T-helper 1 cell treated with Interleukin-12 subunit alpha and Interleukin-12 subunit beta and Interleukin-4 antibody, amounts not matched to agents 30 μg/mL and 1 μg/mL, for 36 hours (primary cell): Measurements from ENCODE around the gene SH2D3C.

Experiments used
- H3K27ac Mint-ChIP-seq: one replicate; pipeline ENCODE4 v1.8.0; 2021; ENCODE audit warnings: mild to moderate bottlenecking, mixed read lengths
- H3K27me3 Mint-ChIP-seq: one replicate; pipeline ENCODE4 v1.8.0; 2021; ENCODE audit warnings: low read depth, mixed read lengths
- H3K36me3 Mint-ChIP-seq: one replicate; pipeline ENCODE4 v1.8.0; 2021; ENCODE audit warnings: low read depth, mixed read lengths
- H3K4me1 Mint-ChIP-seq: one replicate; pipeline ENCODE4 v1.8.0; 2021; ENCODE audit warnings: low read depth, mixed read lengths
- H3K4me3 Mint-ChIP-seq: one replicate; pipeline ENCODE4 v1.8.0; 2021; ENCODE audit warnings: mild to moderate bottlenecking, moderate library complexity, mixed read lengths
- H3K9me3 Mint-ChIP-seq: one replicate; pipeline ENCODE4 v1.8.0; 2021; ENCODE audit warnings: mixed read lengths

The SH2D3C gene

DNA sequence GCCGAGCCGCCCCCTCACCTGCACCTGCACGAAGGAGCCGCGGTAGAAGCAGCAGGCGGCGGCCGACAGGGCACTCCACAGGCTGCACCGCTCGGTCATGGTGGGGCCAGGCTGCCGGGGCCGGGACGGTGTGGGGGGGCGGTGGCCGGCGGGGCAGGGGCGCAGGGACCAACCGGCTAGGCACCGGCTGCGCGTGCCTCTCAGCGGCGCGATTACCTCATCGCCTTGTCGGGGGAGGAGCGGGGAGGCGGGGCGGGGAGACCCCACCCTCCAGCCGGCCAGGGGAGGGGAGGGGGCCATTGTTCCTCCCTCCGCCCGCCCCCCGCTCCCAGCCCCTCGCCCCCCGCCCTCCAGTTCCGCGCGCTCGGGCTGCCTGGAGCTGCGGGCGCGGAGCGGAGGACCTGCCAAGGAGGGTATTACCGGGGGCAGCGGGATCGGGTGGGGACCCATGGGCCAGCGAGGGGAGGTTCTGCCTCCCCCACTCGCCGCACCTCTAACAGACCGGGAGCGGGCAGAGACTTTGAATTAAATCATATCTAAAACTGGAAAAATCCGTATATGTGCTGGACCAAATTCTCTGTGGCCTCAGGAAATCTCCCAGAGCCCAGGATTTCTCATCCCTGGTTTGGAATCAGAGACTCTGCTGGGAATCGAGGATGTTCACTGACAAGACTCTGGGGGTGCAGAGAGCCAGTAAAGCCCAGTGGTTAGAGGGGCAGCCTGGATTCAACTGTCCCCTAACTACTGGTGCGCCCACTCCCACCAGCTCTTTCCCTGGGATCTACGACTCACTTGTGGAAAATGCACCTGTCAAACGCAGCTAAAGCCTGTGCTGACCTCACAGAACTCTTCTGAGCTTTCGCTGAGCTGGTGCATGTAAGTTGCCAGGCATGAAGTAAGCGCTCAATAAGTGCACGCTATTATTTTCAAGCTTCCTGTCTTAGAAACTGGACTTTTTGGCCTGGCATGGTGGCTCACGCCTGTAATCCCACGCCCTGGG lies 23.1 kb downstream of the SH2D3C start:
- no peak overlapping the region for H3K27ac Mint-ChIP-seq
- peaks cover 24% of the 10 kb centered on the region for H3K36me3 Mint-ChIP-seq
- H3K4me1 Mint-ChIP-seq: peaks cover 7% of the 10 kb centered on the region
- no peaks in the 10 kb centered on the region for H3K27me3 Mint-ChIP-seq
- H3K9me3 Mint-ChIP-seq: no peaks in the 10 kb centered on the region
- H3K4me3 Mint-ChIP-seq: no peak overlapping the region

DNA sequence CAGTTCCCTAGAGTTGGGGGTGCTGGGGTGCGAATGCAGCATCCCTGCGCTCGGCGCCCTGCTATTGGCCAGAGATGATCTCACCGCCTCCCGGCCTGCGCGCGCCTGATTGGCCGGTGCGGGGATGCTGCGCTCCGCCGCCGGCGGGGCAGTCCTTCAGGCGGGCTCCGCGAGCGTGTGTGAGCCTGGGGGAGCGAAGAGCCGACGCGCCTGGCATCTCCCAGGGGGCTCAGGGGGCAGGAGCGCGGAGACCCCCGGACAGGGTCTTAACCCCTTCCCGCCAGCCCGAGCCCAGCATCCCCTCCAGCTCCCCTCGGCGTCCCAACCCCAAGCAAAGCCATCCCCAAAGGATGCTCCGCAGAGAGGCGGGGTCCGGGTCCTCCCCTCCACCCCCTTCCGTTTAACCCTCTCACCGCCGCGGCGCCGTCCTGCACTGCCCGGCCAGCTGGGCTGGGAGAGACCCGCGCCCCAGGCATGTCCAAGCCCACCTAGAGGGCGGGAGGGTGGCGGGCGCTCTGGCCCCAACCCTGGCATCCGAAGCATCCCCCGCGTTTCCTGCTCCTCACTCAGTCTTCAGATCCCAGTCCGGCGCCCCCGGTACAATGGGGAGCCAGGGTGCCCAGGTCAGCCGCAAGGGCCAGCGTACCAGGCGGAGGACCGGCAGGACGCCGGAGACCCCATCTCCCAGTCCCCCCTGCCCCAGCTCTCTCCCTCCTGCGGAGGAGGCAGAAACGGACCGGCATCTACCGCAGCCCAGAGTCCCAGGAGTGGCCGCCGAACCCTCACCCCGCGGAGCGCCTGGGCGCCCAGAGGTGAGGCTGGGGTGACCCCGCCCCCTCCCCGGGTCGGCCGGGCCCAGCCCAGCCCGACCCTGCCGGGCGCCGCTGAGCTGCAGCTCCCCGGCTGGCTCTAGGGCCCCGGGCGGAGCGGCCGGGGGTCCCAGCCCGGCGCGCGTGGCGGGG lies 24.1 kb downstream of the SH2D3C start:
- Mint-ChIP-seq H3K27me3 (no peaks in the 10 kb centered on the region), H3K36me3 (peaks cover 25% of the 10 kb centered on the region), H3K4me1 (peaks cover 8% of the 10 kb centered on the region), H3K27ac (no peak overlapping the region), H3K4me3 (no peak overlapping the region), H3K9me3 (no peaks in the 10 kb centered on the region)

DNA sequence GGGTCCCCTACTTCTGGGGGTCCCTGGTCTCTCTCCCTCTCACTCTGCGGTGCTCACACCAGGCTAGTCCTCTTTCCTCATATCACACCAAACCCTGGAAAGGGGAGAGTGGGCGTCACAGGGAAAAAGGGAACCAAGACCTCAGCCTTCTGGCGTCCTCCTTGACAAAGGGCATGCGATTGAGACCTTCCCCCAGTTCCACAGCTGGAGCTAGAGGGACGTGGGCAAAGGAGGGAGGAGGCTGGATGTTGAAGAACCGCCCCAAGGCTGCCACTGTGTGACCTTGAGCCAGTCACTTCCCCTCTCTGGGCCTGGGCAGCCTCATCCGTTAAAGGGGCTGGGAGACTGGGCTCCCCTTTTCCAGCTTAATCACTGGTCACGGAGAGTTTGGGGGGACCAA lies 24.8 kb downstream of the SH2D3C start:
- Mint-ChIP-seq H3K9me3 (no peaks in the 10 kb centered on the region), H3K4me1 (peaks cover 8% of the 10 kb centered on the region), H3K4me3 (no peak overlapping the region), H3K27me3 (no peaks in the 10 kb centered on the region), H3K27ac (no peak overlapping the region), H3K36me3 (peaks cover 26% of the 10 kb centered on the region)

DNA sequence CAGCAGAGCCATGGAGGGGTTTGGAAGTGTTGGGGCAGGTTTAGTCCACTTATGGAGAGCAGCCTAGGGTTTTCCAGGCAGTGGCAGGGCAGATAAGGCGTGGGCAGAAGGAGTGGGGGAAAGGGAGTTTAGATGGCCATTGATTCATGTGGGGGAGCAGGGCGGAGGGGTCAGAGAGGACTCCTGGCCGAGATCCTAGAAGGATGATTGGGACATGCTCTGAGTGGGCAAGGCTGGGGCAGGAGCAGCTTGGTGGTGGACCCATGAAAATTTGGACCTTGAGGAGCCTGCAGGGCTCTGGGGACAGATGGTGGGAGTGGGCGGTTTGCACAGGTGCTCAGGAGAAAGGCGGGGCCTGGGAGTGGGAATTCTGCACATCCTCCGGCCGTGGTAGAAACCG lies 25.3 kb downstream of the SH2D3C start:
- H3K4me1 Mint-ChIP-seq: peaks cover 8% of the 10 kb centered on the region
- H3K4me3 Mint-ChIP-seq: no peak overlapping the region
- no peak overlapping the region for H3K27ac Mint-ChIP-seq
- peaks cover 24% of the 10 kb centered on the region for H3K36me3 Mint-ChIP-seq
- H3K27me3 Mint-ChIP-seq: no peaks in the 10 kb centered on the region
- no peaks in the 10 kb centered on the region for H3K9me3 Mint-ChIP-seq

DNA sequence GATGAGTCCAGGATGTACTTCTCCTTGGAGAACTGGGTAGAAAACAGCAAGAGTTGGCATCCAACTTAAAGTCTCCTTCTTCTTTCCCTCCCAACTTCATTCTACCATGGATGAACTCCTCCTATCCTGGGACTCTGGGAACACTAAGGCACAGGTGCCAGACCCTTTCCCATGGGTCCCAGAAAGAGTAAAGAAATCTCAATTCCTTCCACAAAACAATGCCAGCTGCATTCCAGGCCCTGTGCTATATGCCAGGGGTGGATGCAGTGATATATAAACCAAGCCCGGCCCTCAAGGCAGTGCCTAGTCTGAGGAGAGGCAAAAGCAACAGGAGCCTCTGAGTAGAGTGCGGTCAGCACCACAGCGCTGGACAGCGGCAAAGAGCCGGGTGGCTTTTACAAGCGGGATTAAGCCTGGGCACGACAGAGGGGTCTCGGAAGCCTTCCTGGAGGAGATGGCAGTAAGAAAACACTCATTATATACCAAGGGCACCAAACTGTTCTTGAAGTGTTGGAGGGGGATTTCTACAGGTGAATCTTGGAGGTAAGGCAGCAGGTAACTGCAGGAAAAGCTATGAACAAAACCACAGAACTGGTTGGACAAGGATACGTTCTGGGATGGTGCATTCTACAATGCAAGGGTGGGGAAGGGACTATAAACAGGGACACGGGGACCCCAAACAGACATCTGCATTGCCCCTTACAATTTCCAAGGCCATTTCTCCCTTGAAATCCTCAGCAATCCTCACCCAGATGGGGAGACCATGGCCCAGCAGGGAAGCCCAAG lies 27.0 kb downstream of the SH2D3C start:
- H3K4me3 Mint-ChIP-seq: no peak overlapping the region
- peaks cover 31% of the 10 kb centered on the region for H3K36me3 Mint-ChIP-seq

DNA sequence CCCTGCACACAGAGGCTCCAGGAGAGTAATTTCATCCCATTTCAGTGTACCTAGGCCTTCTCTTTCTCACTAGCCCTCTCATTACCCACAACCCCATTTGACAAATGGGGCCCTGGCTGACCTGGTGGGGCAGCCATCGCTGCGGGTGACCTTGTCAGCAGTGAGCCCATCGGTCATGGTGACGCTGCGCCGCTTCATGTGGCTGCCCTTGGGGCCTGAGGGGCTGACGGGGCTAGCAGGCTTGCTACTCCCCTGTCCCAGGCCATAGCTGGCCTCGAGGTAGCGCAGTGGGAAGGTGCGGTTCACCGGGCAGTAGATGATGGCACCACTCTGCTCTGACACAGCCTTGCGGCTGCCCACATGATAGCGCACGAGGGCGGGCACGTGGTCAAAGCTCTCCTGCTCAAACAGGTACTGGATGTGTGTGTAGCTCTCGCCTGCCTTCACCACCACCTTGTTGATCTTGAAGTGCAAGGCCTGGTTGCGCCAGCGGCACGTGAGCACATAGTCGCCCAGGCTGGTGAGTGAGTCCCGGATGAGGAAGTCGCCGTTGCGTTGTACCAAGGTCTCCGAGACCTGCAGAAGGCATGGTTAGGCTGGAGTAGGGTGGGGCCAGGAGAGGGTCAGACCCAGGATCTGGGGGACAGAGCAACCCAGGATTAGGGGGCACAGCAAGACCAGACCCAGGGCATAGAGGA lies 29.2 kb downstream of the SH2D3C start:
- Mint-ChIP-seq H3K36me3 (peaks cover 36% of the 10 kb centered on the region), H3K4me3 (no peak overlapping the region), H3K27ac (no peak overlapping the region), H3K4me1 (peaks cover 10% of the 10 kb centered on the region), H3K9me3 (no peaks in the 10 kb centered on the region), H3K27me3 (no peaks in the 10 kb centered on the region)

More for the DNA sequence above, 27.0 kb downstream of the SH2D3C start:
- Mint-ChIP-seq H3K4me1 (peaks cover 10% of the 10 kb centered on the region), H3K27ac (peak overlapping the region; percentile 5), H3K9me3 (no peaks in the 10 kb centered on the region), H3K27me3 (no peaks in the 10 kb centered on the region)

DNA sequence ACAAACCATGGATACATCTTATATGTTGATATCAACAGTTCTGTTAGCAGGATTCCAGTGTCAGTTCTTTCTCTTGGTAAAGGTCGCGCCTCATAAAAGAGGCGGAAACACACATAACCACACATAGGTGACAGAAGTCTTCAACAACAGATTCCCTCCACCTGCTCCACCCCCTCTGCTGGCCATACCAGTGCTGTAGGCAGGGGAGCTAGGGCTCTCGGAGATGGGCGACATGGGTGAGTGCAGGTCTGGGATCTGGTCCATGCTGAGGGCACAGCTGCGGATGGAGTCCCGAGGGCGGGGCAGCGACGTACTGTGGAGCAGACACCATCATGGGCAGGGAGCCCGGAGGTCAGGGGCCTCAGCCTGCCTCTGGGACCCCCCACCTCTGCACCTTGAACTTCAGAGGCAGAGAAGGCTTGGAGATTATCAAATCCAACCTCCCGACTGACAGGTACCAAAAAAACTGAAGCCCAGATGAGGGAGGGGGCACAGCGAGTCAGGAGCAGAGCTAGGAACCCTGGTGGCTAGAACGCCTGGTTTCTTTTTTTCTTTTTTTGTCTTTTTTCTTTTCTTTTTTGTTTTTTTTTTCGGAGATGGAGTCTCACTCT lies 31.4 kb downstream of the SH2D3C start:
- no peaks in the 10 kb centered on the region for H3K27me3 Mint-ChIP-seq
- no peaks in the 10 kb centered on the region for H3K9me3 Mint-ChIP-seq
- H3K4me1 Mint-ChIP-seq: peaks cover 8% of the 10 kb centered on the region
- H3K4me3 Mint-ChIP-seq: no peak overlapping the region
- H3K36me3 Mint-ChIP-seq: peaks cover 35% of the 10 kb centered on the region
- H3K27ac Mint-ChIP-seq: peak overlapping the region; percentile 57

DNA sequence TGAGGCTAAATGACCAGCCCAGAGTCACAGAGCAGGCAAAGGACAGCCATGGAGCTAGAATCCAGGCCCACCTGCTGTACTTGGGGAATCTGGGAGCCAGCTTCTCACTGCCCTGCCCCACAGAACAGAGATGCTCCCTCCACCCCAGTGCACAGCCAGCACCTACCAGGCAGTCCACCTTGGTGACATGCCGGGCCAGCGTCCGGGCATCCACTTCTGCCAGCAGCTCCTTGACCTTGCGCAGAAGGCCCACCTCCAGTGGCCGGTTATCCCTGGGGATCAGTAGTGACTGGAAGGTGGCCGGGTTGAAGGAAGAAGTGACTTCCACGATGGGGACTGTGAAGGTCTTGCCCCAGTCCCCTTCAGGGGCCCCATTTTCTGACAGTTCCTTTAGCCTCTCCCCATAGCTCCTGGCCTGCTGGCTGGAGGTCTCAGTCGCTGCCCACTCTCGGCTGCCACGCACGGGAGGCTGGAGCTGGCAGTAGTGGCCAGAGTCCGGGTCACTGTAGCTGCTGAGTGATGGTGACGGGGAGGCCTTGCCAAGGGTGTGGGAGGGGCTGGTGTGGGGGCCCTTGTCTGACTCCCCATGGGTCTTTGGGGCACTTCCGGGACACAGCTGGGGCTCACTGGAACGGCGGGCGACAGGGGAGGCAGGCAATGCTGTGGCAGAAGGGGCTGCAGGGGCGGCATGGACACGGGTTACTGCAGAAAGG lies 33.9 kb downstream of the SH2D3C start:
- H3K27ac Mint-ChIP-seq: no peak overlapping the region
- H3K27me3 Mint-ChIP-seq: no peaks in the 10 kb centered on the region

DNA sequence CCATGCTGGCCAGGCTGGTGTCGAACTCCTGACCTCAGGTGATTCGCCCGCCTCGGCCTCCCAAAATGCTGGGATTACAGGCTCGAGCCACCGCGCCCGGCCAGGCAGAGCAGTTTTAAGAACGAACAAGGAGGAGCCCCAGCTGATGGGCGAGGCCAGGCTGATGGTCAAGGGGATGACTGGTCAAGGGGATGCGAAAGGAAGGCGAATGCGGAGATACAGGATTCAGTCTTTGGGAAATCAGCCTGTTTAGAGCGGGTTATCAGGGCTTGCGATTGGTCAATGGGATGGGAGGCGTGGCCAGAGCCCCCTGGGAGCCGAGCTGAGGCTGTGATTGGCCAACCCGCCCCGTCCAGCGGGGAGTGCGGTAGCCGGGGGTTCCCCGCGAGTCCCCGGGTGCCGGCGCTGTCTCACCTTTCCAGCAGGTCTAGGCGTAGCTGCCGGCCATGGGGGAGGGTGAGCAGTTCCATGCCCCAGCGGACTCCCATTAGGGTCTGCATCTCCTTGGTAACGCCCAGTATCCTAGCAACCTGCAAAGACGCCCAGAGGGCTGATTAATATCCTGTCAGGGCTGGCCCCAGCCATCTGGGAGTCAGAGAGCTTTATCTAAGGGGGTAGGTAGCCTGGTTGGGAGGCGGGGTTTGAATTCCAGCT lies 35.9 kb downstream of the SH2D3C start:
- H3K27ac Mint-ChIP-seq: peak overlapping the region; percentile 31
- no peaks in the 10 kb centered on the region for H3K27me3 Mint-ChIP-seq
- peaks cover 4% of the 10 kb centered on the region for H3K4me1 Mint-ChIP-seq

More for the DNA sequence above, 33.9 kb downstream of the SH2D3C start:
- Mint-ChIP-seq H3K9me3 (no peaks in the 10 kb centered on the region), H3K4me1 (peaks cover 4% of the 10 kb centered on the region), H3K4me3 (no peak overlapping the region), H3K36me3 (peaks cover 30% of the 10 kb centered on the region)

DNA sequence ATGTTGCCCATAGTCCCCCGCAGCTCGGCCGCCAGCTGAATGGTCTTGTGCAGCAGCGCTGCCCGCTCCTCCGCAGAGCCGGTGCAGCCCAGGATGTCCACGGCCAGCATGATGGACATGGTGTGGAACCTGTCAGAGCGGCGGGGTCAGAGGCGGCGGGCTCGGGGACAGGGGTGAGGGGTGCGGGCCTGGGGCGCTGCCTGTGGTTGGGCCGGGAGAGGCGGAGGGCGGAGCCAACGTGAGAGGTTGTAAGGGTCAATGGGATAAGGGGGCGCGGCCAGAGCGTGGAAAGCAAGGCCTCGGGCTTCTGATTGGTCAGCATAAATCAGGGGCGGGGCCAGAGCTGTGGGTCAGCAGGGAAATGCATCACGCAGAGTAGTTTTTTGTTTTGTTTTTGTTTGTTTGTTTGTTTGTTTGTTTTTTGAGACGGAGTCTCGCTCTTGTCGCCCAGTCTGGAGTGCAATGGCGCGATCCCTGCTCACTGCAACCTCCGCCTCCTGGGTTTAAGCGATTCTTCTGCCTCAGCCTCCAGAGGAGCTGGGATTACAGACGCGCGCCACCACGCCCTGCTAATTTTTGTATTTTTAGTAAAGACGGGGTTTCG lies 36.5 kb downstream of the SH2D3C start:
- Mint-ChIP-seq H3K36me3 (peaks cover 34% of the 10 kb centered on the region), H3K9me3 (no peaks in the 10 kb centered on the region), H3K27ac (no peak overlapping the region)

More for the DNA sequence above, 35.9 kb downstream of the SH2D3C start:
- Mint-ChIP-seq H3K36me3 (peaks cover 34% of the 10 kb centered on the region), H3K9me3 (no peaks in the 10 kb centered on the region), H3K4me3 (no peak overlapping the region)

DNA sequence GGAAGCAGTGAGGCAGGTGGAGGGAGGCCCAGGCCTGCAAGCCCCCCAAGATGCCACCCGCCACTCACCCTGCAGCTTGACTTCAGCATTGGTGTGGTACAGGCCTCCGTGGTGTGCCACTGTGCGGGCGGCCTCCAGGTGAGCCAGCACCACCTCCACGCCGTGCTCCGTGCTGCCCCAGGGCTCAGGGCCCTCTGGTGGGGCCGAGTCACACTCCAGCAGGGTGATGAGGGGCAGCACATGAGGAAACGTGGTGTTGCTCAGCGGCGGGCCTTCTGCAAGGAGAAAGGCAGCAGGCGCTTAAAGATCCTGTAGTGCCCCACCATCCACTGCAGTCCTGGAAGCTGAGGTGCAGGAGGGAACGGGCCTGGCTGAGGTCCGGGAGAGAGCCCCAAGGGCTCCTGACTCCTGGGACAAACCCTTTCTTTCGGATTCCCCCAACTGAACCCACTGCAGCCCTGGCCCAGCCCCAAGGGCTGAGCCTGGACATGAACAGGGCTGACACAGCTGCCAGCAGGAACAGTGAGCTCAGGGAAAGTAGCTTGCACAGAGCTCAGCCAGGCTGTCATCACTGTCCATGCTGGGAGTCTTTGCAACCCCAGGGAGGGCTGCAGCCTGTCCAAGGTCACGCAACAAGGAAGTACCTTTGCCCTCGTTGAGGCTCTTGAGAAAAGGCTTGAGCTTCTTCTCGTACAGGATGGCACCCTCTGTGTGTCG lies 38.7 kb downstream of the SH2D3C start:
- H3K9me3 Mint-ChIP-seq: no peaks in the 10 kb centered on the region
- H3K36me3 Mint-ChIP-seq: peaks cover 29% of the 10 kb centered on the region
- H3K4me3 Mint-ChIP-seq: no peak overlapping the region
- no peak overlapping the region for H3K27ac Mint-ChIP-seq
- H3K4me1 Mint-ChIP-seq: peaks cover 4% of the 10 kb centered on the region
- no peaks in the 10 kb centered on the region for H3K27me3 Mint-ChIP-seq

More for the DNA sequence above, 36.5 kb downstream of the SH2D3C start:
- no peaks in the 10 kb centered on the region for H3K27me3 Mint-ChIP-seq
- peaks cover 2% of the 10 kb centered on the region for H3K4me1 Mint-ChIP-seq
- H3K4me3 Mint-ChIP-seq: no peak overlapping the region
